ENCODE measurements around the gene ANKRD13C. TPM values are rescaled to one million over a fixed set of nuclear protein-coding genes. Genes with fewer than 3 reads are reported as not detected.
"Not testable (repeated sequence)": the region's sequence is repeated elsewhere in the genome, so short reads cannot be mapped to it uniquely, and the experiment has no call there.

Gene ANKRD13C
- total RNA-seq, 6 experiments from 2014 or later, result 6.4 to 8.9 (median 7.3) TPM

- H3K27ac ChIP-seq, result peak overlapping the region; percentile 75 to 91 (median 84)
- no peaks in the 10 kb centered on the region for H3K36me3 ChIP-seq
- TF ChIP-seq POLR2A (IDR thresholded peaks at IDR 0.05), result no peak
- TF ChIP-seq CTCF (IDR thresholded peaks at IDR 0.05), result no peak
- no peaks in the 10 kb centered on the region for H3K27me3 ChIP-seq
- DNase-seq (no peak), ATAC-seq (no peak)
- H3K4me3 ChIP-seq, result peak overlapping the region; percentile 61 to 91 (median 84)
- 36% methylated on average over 6 of the region's 6 CpGs for WGBS (ENCODE audit: insufficient coverage, low coverage, low lambda C conversion rate, missing lambda C conversion rate)
- no peaks in the 10 kb centered on the region for H3K9me3 ChIP-seq
- peaks cover 0 to 14% (median 0%) of the 10 kb centered on the region in 4 donors for H3K4me1 ChIP-seq
- intact Hi-C loops (cut with DNase I), result no loop called here
Measured at GRCh38 chr1:70355111-70355407, 537 bp upstream of the ANKRD13C start.

- intact Hi-C loops (cut with DNase I), result no loop called here
- TF ChIP-seq CTCF (IDR thresholded peaks at IDR 0.05) (no peak), POLR2A (IDR thresholded peaks at IDR 0.05) (no peak)
- Histone ChIP-seq H3K9me3 (no peaks in the 10 kb centered on the region), H3K4me3 (peak overlapping the region; percentile 61 to 91 (median 84)), H3K36me3 (no peaks in the 10 kb centered on the region), H3K4me1 (peaks cover 0 to 19% (median 0%) of the 10 kb centered on the region in 4 donors), H3K27ac (peak overlapping the region; percentile 75 to 91 (median 84)), H3K27me3 (no peaks in the 10 kb centered on the region)
- WGBS (ENCODE audit: insufficient coverage, low coverage, low lambda C conversion rate, missing lambda C conversion rate), result 0% methylated on average over 27 of the region's 34 CpGs
- peak; percentile 41 to 61 (median 56) for ATAC-seq
- peak in 1 of 3 donors; percentile 65 for DNase-seq
Measured at GRCh38 chr1:70353601-70354331, 756 bp downstream of the ANKRD13C start.

- intact Hi-C loops (cut with DNase I), result no loop called here
- H3K27ac ChIP-seq, result no peak overlapping the region
- H3K4me1 ChIP-seq, result peaks cover 0 to 19% (median 0%) of the 10 kb centered on the region in 4 donors
Measured at GRCh38 chr1:70353044-70353443, 1.5 kb downstream of the ANKRD13C start.

GRCh38 chr1:70349799-70350198 is 4.7 kb downstream of the ANKRD13C start:
- 62% methylated on average over 3 of the region's 4 CpGs for WGBS (ENCODE audit: insufficient coverage, low coverage, low lambda C conversion rate, missing lambda C conversion rate)
- H3K4me3 ChIP-seq; ATAC-seq; H3K36me3 ChIP-seq; H3K9me3 ChIP-seq; H3K27me3 ChIP-seq; intact Hi-C loops (cut with DNase I); H3K27ac ChIP-seq; DNase-seq: not testable (repeated sequence)
- peaks cover 0 to 19% (median 0%) of the 10 kb centered on the region in 4 donors for H3K4me1 ChIP-seq

More at GRCh38 chr1:70353044-70353443, 1.5 kb downstream of the ANKRD13C start:
- no peak for DNase-seq
- H3K27me3 ChIP-seq, result no peaks in the 10 kb centered on the region
- TF ChIP-seq POLR2A (IDR thresholded peaks at IDR 0.05), result no peak
- no peak for TF ChIP-seq CTCF (IDR thresholded peaks at IDR 0.05)
- ATAC-seq, result no peak
- peak overlapping the region; percentile 61 to 91 (median 84) for H3K4me3 ChIP-seq
- no peaks in the 10 kb centered on the region for H3K9me3 ChIP-seq
- 30% methylated on average over 4 of the region's 4 CpGs for WGBS (ENCODE audit: insufficient coverage, low coverage, low lambda C conversion rate, missing lambda C conversion rate)
- no peaks in the 10 kb centered on the region for H3K36me3 ChIP-seq

GRCh38 chr1:70348399-70349165 is 5.9 kb downstream of the ANKRD13C start:
- H3K9me3 ChIP-seq, result no peaks in the 10 kb centered on the region
- no peak for ATAC-seq
- H3K36me3 ChIP-seq, result no peaks in the 10 kb centered on the region
- no peaks in the 10 kb centered on the region for H3K27me3 ChIP-seq
- H3K4me3 ChIP-seq, result no peak overlapping the region
- WGBS (ENCODE audit: insufficient coverage, low coverage, low lambda C conversion rate, missing lambda C conversion rate), result 87% methylated on average over 11 of the region's 11 CpGs
- H3K27ac ChIP-seq, result no peak overlapping the region
- DNase-seq, result no peak
- intact Hi-C loops (cut with DNase I), result no loop called here
- H3K4me1 ChIP-seq, result peaks cover 0 to 19% (median 0%) of the 10 kb centered on the region in 4 donors
- TF ChIP-seq CTCF (IDR thresholded peaks at IDR 0.05) (no peak), POLR2A (IDR thresholded peaks at IDR 0.05) (no peak)

GRCh38 chr1:70339644-70340043 is 14.9 kb downstream of the ANKRD13C start:
- peak overlapping the region in 1 of 3 donors; percentile 0 for H3K27ac ChIP-seq
- H3K27me3 ChIP-seq; intact Hi-C loops (cut with DNase I); DNase-seq; H3K9me3 ChIP-seq; H3K4me3 ChIP-seq; H3K36me3 ChIP-seq; H3K4me1 ChIP-seq; ATAC-seq: not testable (repeated sequence)
- WGBS (ENCODE audit: insufficient coverage, low coverage, low lambda C conversion rate, missing lambda C conversion rate), result 90% methylated on average over 3 of the region's 3 CpGs

Measured in right lobe of liver (tissue), 6 donors.